GM21360 (cell line): ENCODE data around the gene FBXW7.

Experiments used
- ATAC-seq: cut with Tn5 transposase; IDR thresholded peaks from one replicate; pipeline ENCODE4 v1.9.1; 2021; ENCODE audit warnings: mild to moderate bottlenecking, moderate library complexity; ENCODE audit not compliant: unreplicated experiment

Gene FBXW7

DNA sequence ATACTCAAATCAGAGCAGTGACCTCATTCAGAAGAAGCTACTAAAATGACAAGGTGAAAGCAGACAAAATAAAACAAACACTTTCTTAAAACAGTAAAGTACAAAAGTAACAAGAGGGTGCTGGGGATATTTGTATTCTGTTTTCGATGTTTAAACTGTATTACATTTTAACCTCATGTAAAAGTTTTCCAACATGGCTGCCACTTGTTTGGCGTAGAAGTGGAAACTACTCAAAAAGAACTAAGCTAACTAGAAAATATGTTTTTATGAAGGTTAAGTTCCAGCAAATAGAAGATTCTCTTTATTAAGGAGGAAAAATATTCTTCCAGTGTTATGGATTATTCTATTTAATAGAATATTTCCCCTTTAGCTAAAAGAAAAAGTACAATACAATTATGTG, 155.0 kb downstream of the FBXW7 start:
- no peak for ATAC-seq

- ATAC-seq: no peak
Measured at GRCh38 chr4:152380185-152380584, 155.7 kb downstream of the FBXW7 start.

DNA sequence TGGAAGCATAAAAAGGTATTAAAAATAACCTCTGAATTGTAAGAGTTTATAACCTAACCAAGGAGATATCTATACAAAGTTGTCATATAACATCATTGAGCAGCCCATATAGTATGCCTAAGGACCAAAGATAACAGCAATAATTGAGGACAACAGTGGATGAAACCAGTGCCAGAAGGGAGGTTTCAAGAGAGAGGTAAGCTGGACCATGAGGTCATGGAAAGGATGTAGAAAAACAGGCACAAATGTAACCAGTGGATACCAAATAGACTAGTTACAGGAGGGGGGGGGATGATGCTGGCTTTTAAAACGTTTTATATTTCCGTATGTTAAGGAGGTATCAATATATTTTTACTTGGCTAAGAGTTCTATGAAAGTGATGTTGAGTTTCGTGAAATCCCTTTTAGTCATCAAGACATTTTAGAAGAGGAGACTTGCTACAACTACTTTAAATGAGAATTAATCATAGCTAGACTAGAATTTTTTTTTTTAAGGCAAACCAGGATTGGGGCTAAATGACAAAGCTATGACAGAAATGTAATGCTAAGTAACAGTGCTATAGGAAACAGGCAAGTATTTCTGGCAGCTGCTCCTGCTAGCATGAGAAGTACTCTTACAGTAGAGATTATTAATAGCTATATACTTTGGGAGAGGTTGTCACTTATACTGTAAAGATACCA, 161.1 kb downstream of the FBXW7 start:
- ATAC-seq: no peak

- ATAC-seq: no peak
Measured at GRCh38 chr4:152374153-152374552, 161.7 kb downstream of the FBXW7 start.

DNA sequence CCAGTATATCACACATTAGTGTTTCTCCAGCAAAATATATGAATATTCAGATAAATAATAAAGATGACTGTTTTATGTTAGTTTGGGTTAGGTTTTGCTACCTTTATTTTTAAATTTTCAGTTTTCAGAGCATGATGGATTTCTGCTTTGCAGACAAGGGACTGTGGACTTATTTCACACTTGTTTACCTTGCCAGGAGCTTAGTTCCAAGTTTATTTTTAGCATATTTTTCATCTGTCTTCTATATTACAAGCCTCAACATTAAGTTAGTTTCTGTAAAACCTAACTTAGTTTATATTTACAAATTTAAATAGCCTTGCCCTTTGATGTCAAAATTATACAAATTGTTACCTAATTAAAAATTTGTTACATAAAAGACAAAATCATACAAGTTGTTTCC, 163.4 kb downstream of the FBXW7 start:
- ATAC-seq: no peak

DNA sequence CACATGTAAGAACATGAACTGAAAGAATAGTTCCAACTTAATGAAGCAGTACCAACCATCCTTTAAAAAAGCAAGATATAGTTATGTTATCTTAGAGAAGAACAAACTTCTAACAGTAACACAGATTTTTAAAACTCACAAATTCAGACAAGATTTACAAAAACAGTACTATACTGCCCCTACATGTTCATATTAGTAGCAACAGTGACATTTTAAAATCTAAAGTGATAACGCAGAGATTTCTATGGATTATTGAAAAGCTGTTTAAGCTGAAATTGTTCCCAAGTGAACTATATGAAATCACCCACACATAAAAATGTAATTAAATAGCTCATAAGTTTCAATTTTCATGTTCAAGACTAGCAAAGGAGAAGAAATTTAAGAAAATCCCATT, 166.0 kb downstream of the FBXW7 start:
- ATAC-seq: no peak

GRCh38 chr4:152369203-152369901, 166.5 kb downstream of the FBXW7 start:
- ATAC-seq: no peak

GRCh38 chr4:152368001-152368400, 167.9 kb downstream of the FBXW7 start:
- no peak for ATAC-seq

- no peak for ATAC-seq
Measured at GRCh38 chr4:152364883-152365282, 171.0 kb downstream of the FBXW7 start.

- ATAC-seq: no peak
Measured at GRCh38 chr4:152364383-152364782, 171.5 kb downstream of the FBXW7 start.

GRCh38 chr4:152363904-152364303, 172.0 kb downstream of the FBXW7 start:
- ATAC-seq: no peak

- ATAC-seq: no peak
Measured at GRCh38 chr4:152363086-152363485, 172.8 kb downstream of the FBXW7 start.

DNA sequence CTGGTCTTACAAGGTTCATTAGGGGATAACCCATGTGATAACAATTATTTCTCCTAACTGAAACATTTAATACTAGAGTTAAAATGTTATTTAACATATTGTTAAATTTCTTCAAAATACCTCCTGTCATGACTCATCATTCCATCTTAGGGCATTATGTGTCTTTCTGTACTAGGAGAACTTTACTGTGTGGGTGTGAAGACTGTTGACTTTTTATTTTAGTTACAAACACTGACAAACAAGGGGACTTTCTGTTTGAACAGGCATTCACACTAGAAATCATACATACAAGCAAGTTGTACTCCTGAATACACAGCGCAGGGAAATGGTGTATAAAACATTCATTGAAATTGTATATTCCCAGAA, 175.9 kb downstream of the FBXW7 start:
- ATAC-seq: peak; percentile 50

- ATAC-seq: peak; percentile 67
Measured at GRCh38 chr4:152359208-152360044, 176.5 kb downstream of the FBXW7 start.

DNA sequence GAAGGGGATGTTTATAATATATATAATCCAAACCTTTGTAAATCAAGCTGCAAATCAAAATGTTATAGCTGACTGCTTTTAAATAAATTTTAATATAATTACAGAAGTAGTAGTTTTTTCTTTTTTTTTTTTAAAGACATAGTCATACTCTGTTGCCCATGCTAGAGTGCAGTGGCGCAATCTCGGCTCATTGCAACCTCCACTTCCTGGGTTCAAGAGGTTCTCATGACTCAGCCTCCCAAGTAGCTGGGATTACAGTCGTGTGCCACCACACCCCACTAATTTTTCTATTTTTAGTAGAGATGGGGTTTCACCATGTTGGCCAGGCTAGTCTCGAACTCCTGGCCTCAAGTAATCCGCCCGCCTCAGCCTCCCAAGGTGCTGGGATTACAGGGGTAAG, 178.7 kb downstream of the FBXW7 start:
- no peak for ATAC-seq

DNA sequence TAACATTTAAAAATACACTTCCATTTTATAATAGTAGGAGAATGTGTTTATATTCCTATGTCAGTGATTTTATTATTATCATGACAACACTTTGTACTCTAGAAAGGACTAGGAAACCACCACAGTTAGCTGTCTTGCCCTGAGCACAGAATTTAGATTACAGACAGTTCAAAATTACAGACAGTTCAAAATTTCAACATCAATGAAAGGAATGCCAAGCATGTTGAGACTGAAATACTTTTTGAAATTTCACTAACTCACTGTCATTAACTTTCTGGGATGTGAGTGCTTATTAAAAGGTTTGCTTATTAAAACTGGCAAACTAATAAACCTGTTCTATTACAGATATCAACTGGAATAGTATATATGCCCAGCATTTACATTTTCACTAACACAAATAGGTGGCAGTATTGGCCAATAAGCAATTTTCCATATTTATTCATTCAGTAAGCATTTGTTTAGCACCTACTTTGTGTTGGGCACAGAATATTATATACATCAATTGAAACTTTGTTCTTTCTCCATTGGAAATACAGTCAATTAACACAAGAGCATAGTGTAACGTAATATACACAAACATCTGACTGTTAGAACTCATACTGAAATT, 179.4 kb downstream of the FBXW7 start:
- no peak for ATAC-seq

GRCh38 chr4:152352622-152353116, 183.2 kb downstream of the FBXW7 start:
- peak; percentile 84 for ATAC-seq

DNA sequence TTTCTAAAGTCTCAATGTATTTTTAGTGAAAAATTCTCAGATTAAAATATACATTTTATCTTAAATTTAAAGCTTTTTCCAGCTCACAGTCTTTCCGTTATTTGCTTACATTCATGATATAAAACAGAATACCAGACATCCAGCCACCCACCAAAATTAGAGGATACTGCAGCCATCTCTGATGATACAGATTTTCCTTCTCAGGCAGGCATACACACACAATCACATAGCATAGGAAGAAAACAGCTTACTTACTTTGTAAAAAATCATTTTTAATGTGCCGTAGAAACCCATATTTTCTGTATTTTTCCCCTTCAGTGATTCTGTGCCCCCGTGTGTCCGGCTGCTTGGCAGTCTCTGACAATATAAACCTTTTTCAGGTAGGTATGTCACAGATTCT, 183.7 kb downstream of the FBXW7 start:
- ATAC-seq: no peak

DNA sequence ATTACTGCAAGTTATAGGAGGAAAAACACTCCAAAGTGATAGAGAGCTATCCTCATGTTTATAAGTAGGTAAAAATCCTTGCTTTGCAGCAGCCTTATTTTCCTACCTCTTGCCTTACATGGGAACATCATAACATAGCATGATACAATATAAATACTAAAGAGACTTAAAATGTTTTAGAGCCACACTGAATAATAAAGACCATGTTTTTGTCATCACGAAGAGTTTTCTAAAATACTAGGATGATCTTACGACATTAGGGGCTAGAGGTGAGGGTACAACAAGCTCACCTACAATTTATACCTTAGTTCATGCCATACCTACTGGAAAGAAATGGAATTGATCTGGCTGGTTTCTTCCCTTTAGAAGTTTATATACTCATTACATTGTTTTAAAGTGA, 184.8 kb downstream of the FBXW7 start:
- ATAC-seq: no peak

GRCh38 chr4:152348670-152349069, 187.2 kb downstream of the FBXW7 start:
- ATAC-seq: no peak

GRCh38 chr4:152346979-152347378, 188.9 kb downstream of the FBXW7 start:
- no peak for ATAC-seq
